Prostate gland (tissue), 2 donors: ENCODE results near the gene USP34.

Experiments used
- POLR2AphosphoS5 ChIP-seq: sonication (generic); formaldehyde crosslinking; IDR thresholded peaks from one replicate; pipeline ENCODE4 v1.6.1; 2017; ENCODE audit warnings: antibody characterized with exemption
- TF ChIP-seq, protein P1 (sequence below), 4 experiments: fragments of 200-600 bp in 2 of 4; fragments of 450-650 bp in 2 of 4; sonication (generic) in 2 of 4; IDR thresholded peaks; 1 replicate in 3 of 4; 2 replicates in 1 of 4; pipeline ENCODE4 v1.5.1; 2016 to 2019; ENCODE audit warnings: antibody characterized with exemption in 4 of 4, mild to moderate bottlenecking in 2 of 4, moderate library complexity in 2 of 4

DNA sequence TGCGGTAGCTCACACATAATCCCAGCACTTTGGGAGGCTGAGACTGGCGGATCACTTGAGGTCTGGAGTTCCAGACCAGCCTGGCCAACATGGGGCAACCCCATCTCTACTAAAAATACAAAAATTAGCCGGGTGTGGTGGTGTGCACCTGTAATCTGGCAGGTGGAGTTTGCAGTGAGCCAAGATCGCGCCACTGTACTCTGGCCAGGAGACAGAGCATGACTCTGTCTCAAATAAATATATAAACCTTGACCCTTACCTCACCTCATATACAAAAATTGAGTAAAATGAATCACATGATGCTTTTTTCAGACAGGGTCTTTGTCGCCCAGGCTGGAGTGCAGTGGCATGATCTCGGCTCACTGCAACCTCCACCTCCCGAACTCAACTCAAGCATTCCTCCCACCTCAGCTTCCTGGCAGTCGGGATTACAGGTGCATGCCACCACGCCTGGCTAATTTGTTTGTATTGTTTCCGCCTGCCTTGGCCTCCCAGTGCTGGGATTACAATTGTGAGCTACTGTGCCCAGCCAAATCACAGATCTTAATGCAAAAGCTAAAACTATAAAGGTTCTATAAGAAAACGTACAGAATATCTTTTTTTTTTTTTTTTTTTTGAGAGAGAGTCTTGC, 42.0 kb upstream of the USP34 start:
- TF ChIP-seq, protein P1, sequence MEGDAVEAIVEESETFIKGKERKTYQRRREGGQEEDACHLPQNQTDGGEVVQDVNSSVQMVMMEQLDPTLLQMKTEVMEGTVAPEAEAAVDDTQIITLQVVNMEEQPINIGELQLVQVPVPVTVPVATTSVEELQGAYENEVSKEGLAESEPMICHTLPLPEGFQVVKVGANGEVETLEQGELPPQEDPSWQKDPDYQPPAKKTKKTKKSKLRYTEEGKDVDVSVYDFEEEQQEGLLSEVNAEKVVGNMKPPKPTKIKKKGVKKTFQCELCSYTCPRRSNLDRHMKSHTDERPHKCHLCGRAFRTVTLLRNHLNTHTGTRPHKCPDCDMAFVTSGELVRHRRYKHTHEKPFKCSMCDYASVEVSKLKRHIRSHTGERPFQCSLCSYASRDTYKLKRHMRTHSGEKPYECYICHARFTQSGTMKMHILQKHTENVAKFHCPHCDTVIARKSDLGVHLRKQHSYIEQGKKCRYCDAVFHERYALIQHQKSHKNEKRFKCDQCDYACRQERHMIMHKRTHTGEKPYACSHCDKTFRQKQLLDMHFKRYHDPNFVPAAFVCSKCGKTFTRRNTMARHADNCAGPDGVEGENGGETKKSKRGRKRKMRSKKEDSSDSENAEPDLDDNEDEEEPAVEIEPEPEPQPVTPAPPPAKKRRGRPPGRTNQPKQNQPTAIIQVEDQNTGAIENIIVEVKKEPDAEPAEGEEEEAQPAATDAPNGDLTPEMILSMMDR (IDR thresholded peaks at IDR 0.05): no peak
- TF ChIP-seq POLR2AphosphoS5: no peak
